Pons (tissue), 1 donor: ENCODE measurements around the gene MAML2.

ENCODE experiments used
- DNase-seq: peaks from one replicate; pipeline ENCODE4 v3.0.0-alpha.2; 2016; ENCODE audit warnings: low spot score

Gene MAML2

GRCh38 chr11:96241331-96241841, 101.6 kb downstream of the MAML2 start:
- peak; percentile 5 for DNase-seq

- no peak for DNase-seq
These were observed 104.3 kb downstream of the MAML2 start for GRCh38 chr11:96238563-96239135.

GRCh38 chr11:96237766-96238266, 105.2 kb downstream of the MAML2 start:
- DNase-seq: no peak

GRCh38 chr11:96235751-96236150, 107.2 kb downstream of the MAML2 start:
- DNase-seq: no peak

- no peak for DNase-seq
These were observed 108.0 kb downstream of the MAML2 start for GRCh38 chr11:96234866-96235441.

- no peak for DNase-seq
These were observed 110.9 kb downstream of the MAML2 start for GRCh38 chr11:96232132-96232531.

- peak; percentile 79 for DNase-seq
These were observed 112.3 kb downstream of the MAML2 start for GRCh38 chr11:96230686-96231085.

- DNase-seq: peak; percentile 2
These were observed 113.5 kb downstream of the MAML2 start for GRCh38 chr11:96229354-96229977.

GRCh38 chr11:96228910-96229309, 114.1 kb downstream of the MAML2 start:
- peak; percentile 5 for DNase-seq

- DNase-seq: peak; percentile 23
These were observed 114.5 kb downstream of the MAML2 start for GRCh38 chr11:96228473-96228891.

- no peak for DNase-seq
These were observed 115.8 kb downstream of the MAML2 start for GRCh38 chr11:96227244-96227643.

GRCh38 chr11:96223083-96223482, 119.9 kb downstream of the MAML2 start:
- no peak for DNase-seq

GRCh38 chr11:96222102-96222501, 120.9 kb downstream of the MAML2 start:
- DNase-seq: no peak

- no peak for DNase-seq
These were observed 121.5 kb downstream of the MAML2 start for GRCh38 chr11:96221244-96222070.

- DNase-seq: no peak
These were observed 122.9 kb downstream of the MAML2 start for GRCh38 chr11:96219981-96220623.

GRCh38 chr11:96218901-96219300, 124.1 kb downstream of the MAML2 start:
- DNase-seq: no peak

- DNase-seq: no peak
These were observed 125.0 kb downstream of the MAML2 start for GRCh38 chr11:96218006-96218405.

- no peak for DNase-seq
These were observed 125.8 kb downstream of the MAML2 start for GRCh38 chr11:96217206-96217605.

- DNase-seq: no peak
These were observed 127.2 kb downstream of the MAML2 start for GRCh38 chr11:96215826-96216225.

GRCh38 chr11:96215110-96215782, 127.7 kb downstream of the MAML2 start:
- no peak for DNase-seq

- DNase-seq: no peak
These were observed 128.3 kb downstream of the MAML2 start for GRCh38 chr11:96214777-96215109.
